HL-60 (cell line): ENCODE measurements around the gene NEDD4L.

Experiments
- DNase-seq, 2 experiments: peaks; one replicate each; pipeline ENCODE4 v3.0.0-alpha.2; 2010 to 2020; ENCODE audit warnings: low read depth in 1 of 2, low spot score in 1 of 2
- H3K27ac ChIP-seq: fragments of 250-450 bp; sonication (Bioruptor Pico); replicated peaks from 2 replicates; pipeline ENCODE4 v1.5.1; 2020; ENCODE audit warnings: mild to moderate bottlenecking, moderate library complexity
- H3K27me3 ChIP-seq: fragments of 250-450 bp; sonication (Bioruptor Pico); 2 replicates; pipeline ENCODE4 v1.5.1; 2021; ENCODE audit warnings: mild to moderate bottlenecking, moderate library complexity; ENCODE audit not compliant: insufficient read depth, poor library complexity, severe bottlenecking
- H3K4me3 ChIP-seq: replicated peaks from 2 replicates; pipeline ENCODE4 v1.5.1; 2011; ENCODE audit warnings: mild to moderate bottlenecking, control low read depth, low read length; ENCODE audit not compliant: insufficient read depth
- GABPA ChIP-seq: IDR thresholded peaks from 2 replicates; pipeline ENCODE4 v1.6.1; 2012; ENCODE audit warnings: low read depth
- POLR2AphosphoS5 ChIP-seq: IDR thresholded peaks from 2 replicates; pipeline ENCODE4 v1.6.1; 2012; ENCODE audit warnings: low read depth
- SPI1 ChIP-seq: IDR thresholded peaks from 2 replicates; pipeline ENCODE4 v1.6.1; 2012; ENCODE audit warnings: low read depth, mild to moderate bottlenecking, borderline replicate concordance
- TF ChIP-seq, protein P1 (sequence below): IDR thresholded peaks from one replicate; pipeline ENCODE4 v1.5.1; 2011; ENCODE audit warnings: low read length, control low read depth, inconsistent platforms; ENCODE audit not compliant: insufficient read depth
- TF ChIP-seq, protein P2 (sequence below): IDR thresholded peaks from 2 replicates; pipeline ENCODE4 v1.6.1; 2012; ENCODE audit warnings: low read depth; ENCODE audit not compliant: insufficient replicate concordance

NEDD4L gene

DNA sequence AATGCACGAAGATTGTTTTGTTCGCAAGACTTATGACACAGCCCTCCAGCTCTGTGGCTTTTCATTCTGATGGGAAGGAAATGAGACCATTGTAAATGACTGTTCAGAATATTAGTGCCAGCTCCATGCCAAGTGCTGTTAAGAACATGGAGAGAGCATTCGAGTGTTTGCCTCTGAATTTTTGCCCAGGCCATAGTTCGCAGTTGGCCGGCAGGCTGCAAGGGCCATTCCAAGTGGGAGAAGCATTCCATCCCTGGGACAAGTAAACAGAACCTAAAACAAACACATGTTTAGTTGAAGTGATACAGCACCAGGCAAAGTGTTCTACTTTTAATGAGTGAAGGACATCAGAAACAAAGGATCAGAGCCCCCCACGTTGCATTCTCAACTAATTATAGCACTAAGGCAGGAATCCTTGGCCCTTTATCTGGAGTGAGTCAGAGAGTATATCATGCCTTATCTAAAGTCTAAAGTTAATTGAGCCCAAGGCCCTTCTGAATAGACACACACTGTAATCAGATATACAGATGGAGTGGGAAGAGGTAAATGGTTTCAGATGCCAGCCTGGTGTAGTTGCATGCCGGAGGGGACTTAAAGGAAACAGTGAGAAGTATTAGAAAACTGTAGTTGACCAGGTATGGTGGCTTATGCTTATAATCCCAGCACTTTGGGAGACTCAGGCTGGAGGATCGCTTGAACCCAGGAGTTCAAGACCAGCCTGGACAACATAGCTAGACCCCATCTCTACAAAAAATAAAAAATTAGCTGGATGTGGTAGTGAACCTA lies 53.3 kb downstream of the NEDD4L start:
- DNase-seq = no peak
- peaks cover 3% of the 10 kb centered on the region for H3K27me3 ChIP-seq
- no peak overlapping the region for H3K27ac ChIP-seq
- H3K4me3 ChIP-seq = no peak overlapping the region
- TF ChIP-seq GABPA (no peak), POLR2AphosphoS5 (no peak), SPI1 (no peak)
- TF ChIP-seq, protein P1, sequence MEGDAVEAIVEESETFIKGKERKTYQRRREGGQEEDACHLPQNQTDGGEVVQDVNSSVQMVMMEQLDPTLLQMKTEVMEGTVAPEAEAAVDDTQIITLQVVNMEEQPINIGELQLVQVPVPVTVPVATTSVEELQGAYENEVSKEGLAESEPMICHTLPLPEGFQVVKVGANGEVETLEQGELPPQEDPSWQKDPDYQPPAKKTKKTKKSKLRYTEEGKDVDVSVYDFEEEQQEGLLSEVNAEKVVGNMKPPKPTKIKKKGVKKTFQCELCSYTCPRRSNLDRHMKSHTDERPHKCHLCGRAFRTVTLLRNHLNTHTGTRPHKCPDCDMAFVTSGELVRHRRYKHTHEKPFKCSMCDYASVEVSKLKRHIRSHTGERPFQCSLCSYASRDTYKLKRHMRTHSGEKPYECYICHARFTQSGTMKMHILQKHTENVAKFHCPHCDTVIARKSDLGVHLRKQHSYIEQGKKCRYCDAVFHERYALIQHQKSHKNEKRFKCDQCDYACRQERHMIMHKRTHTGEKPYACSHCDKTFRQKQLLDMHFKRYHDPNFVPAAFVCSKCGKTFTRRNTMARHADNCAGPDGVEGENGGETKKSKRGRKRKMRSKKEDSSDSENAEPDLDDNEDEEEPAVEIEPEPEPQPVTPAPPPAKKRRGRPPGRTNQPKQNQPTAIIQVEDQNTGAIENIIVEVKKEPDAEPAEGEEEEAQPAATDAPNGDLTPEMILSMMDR = no peak
- TF ChIP-seq, protein P2, sequence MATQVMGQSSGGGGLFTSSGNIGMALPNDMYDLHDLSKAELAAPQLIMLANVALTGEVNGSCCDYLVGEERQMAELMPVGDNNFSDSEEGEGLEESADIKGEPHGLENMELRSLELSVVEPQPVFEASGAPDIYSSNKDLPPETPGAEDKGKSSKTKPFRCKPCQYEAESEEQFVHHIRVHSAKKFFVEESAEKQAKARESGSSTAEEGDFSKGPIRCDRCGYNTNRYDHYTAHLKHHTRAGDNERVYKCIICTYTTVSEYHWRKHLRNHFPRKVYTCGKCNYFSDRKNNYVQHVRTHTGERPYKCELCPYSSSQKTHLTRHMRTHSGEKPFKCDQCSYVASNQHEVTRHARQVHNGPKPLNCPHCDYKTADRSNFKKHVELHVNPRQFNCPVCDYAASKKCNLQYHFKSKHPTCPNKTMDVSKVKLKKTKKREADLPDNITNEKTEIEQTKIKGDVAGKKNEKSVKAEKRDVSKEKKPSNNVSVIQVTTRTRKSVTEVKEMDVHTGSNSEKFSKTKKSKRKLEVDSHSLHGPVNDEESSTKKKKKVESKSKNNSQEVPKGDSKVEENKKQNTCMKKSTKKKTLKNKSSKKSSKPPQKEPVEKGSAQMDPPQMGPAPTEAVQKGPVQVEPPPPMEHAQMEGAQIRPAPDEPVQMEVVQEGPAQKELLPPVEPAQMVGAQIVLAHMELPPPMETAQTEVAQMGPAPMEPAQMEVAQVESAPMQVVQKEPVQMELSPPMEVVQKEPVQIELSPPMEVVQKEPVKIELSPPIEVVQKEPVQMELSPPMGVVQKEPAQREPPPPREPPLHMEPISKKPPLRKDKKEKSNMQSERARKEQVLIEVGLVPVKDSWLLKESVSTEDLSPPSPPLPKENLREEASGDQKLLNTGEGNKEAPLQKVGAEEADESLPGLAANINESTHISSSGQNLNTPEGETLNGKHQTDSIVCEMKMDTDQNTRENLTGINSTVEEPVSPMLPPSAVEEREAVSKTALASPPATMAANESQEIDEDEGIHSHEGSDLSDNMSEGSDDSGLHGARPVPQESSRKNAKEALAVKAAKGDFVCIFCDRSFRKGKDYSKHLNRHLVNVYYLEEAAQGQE = no peak

DNA sequence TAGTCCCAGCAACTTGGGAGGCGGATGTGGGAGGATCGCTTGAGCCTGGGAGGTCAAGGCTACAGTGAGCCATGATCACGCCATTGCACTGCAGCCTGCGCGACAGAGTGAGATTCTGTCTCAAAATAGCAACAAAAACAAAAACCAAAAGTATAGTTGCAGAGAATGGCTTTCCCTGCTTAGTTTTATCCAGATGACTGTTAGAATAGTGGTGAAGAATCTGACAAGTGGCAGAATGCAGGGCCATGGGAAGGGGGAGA lies 53.8 kb downstream of the NEDD4L start:
- TF ChIP-seq GABPA (no peak), SPI1 (no peak), POLR2AphosphoS5 (no peak)
- TF ChIP-seq, protein P1 = no peak
- TF ChIP-seq, protein P2 = no peak
- Histone ChIP-seq H3K27ac (no peak overlapping the region), H3K4me3 (no peak overlapping the region), H3K27me3 (peaks cover 3% of the 10 kb centered on the region)
- DNase-seq = no peak

DNA sequence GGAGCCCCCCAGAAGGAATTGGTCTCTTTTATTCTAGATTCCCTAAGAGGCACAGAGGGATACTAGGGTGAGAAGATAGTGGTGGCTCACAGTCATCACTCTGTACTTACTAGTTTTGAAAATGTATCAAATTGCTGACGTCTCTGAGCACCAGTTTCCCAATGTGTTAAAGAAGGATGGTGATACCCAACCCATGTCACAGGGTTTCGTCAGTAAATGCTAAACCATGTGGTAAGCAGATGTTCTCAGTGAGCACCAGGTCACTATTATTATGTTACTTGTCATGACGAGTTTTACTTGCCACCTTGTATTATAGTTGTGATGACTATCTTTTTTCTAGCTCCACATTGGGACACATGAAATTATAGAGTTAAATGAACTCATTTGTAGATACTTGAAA lies 54.7 kb downstream of the NEDD4L start:
- TF ChIP-seq SPI1 (no peak), GABPA (no peak), POLR2AphosphoS5 (no peak)
- TF ChIP-seq, protein P2 = no peak
- TF ChIP-seq, protein P1 = no peak
- Histone ChIP-seq H3K4me3 (no peak overlapping the region), H3K27me3 (peaks cover 4% of the 10 kb centered on the region), H3K27ac (no peak overlapping the region)
- no peak for DNase-seq
